ENCODE measurements around the gene LRRC32.

The LRRC32 gene

DNA sequence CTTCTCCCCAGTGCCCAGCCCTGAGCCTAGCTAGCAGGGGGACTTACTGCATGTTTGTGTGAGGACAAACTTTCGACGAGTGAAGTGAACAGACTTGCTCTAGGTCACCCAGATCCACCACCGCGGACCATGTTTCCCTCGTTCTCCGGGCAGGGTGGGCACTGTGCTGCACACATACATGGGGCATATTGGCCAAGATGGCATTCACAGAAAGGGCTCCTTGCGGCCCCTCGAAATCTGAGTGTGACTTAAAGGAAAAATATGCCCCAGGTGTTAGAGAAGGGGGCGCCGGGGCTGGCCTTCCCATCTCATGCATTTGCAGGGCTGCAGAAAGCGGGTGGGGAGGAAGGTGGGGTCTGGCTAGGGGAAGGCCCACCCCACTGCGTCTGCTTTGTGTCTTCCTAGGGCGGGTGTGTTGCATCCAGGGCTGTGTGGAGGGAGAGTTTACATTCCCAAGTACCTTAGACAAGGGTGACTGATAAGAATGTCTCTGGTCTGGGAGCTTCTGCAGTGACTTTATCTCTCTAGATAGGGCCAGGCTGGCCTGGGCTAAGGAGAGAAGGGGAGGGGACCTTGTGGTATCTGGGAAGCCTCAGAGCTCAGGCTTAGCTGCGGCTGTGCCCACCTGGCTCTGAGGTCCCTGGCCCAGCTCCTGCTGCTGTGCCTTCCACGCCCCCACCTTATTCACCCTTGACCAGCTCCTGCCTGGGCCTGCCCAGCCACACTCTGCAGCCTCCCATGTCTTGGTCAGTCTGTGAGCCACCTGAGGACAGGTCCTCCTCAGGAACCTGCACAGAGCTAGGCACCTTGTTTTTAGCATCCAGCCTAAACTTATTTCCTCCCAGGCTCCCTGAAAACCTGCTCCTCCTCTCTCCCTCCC is 45.8 kb downstream of the LRRC32 start:
- no peaks in the 10 kb centered on the region for H3K9me3 ChIP-seq (ENCODE audit: severe bottlenecking)
- H3K36me3 ChIP-seq (ENCODE audit: low read depth), result no peaks in the 10 kb centered on the region
- no peak overlapping the region for H3K27ac ChIP-seq (ENCODE audit: poor library complexity, severe bottlenecking)
- TF ChIP-seq, protein P1, sequence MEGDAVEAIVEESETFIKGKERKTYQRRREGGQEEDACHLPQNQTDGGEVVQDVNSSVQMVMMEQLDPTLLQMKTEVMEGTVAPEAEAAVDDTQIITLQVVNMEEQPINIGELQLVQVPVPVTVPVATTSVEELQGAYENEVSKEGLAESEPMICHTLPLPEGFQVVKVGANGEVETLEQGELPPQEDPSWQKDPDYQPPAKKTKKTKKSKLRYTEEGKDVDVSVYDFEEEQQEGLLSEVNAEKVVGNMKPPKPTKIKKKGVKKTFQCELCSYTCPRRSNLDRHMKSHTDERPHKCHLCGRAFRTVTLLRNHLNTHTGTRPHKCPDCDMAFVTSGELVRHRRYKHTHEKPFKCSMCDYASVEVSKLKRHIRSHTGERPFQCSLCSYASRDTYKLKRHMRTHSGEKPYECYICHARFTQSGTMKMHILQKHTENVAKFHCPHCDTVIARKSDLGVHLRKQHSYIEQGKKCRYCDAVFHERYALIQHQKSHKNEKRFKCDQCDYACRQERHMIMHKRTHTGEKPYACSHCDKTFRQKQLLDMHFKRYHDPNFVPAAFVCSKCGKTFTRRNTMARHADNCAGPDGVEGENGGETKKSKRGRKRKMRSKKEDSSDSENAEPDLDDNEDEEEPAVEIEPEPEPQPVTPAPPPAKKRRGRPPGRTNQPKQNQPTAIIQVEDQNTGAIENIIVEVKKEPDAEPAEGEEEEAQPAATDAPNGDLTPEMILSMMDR (IDR thresholded peaks at IDR 0.05; ENCODE audit: poor library complexity, severe bottlenecking), result no peak
- H3K27me3 ChIP-seq (ENCODE audit: insufficient read depth, poor library complexity, severe bottlenecking), result no peaks in the 10 kb centered on the region
- ATAC-seq (ENCODE audit: low read depth) (no peak), DNase-seq (ENCODE audit: low spot score) (no peak)
- H3K4me3 ChIP-seq (ENCODE audit: severe bottlenecking), result no peak overlapping the region
- no peaks in the 10 kb centered on the region for H3K4me1 ChIP-seq (ENCODE audit: insufficient read depth, poor library complexity, severe bottlenecking)

DNA sequence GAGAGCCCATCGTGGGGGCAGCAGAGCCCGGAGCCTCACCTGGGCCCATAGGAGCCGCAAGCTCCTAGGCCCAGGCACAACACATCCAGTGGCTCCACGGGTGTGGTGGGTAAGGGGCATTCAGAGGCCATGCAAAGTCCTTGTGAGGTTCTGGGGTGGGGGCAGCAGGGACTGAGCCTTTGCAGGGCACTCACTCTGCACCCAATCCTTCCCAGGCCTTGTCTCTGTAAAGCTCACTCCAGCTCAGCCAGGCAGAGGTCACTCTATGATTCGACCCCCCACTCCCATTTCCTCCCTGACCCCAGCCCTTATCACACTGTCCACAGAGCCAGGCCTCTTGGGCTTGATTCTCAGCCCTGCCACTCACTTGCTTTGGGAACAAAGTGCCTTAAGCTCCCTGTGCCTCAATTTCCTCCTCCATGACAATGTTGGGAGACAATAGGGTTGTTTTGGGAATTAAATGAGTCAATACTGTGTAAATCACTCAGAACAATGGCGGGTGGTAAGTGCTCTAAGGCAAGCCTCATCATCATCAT is 46.6 kb downstream of the LRRC32 start:
- H3K36me3 ChIP-seq (ENCODE audit: low read depth), result no peaks in the 10 kb centered on the region
- no peak overlapping the region for H3K27ac ChIP-seq (ENCODE audit: poor library complexity, severe bottlenecking)
- no peak overlapping the region for H3K4me3 ChIP-seq (ENCODE audit: severe bottlenecking)
- no peak for DNase-seq (ENCODE audit: low spot score)
- ATAC-seq (ENCODE audit: low read depth), result no peak
- H3K9me3 ChIP-seq (ENCODE audit: severe bottlenecking), result no peaks in the 10 kb centered on the region
- H3K27me3 ChIP-seq (ENCODE audit: insufficient read depth, poor library complexity, severe bottlenecking), result no peaks in the 10 kb centered on the region
- no peaks in the 10 kb centered on the region for H3K4me1 ChIP-seq (ENCODE audit: insufficient read depth, poor library complexity, severe bottlenecking)
- TF ChIP-seq, protein P1 (IDR thresholded peaks at IDR 0.05; ENCODE audit: poor library complexity, severe bottlenecking), result no peak

DNA sequence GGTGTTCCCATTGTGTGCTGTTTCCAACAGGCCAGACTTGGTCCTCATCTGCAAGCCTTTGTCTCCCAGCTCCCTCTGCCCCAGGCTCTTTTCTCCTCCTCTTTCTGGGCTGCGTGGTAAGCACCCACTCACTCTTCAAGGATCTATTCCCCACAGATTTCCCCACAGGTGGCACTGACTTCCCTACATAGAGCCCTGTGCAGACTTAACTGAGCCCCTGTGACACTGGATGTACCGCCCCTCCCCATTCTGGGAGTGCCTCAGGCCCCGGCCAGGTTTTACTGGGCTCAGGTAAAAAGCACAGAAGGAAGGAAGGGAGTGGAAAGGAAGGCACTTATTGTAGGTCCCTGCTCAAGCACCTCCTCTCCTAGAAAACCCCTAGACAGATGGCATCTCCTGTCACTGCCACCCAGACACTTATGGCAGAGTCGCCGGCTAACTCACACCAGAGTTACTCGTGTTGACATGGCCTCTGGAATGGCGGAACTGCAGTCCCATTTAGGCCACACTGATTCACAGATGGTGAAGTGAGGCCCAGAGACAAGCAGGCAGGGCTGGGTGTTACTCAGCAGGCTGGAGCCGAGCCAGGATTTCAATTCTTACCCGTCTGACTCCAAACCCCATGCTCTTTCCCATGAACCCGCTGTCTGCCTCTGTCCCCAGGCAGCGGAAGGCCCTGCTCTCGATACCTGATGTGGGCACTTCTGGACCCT is 47.2 kb downstream of the LRRC32 start:
- no peak for ATAC-seq (ENCODE audit: low read depth)
- DNase-seq (ENCODE audit: low spot score), result no peak
- TF ChIP-seq, protein P1 (IDR thresholded peaks at IDR 0.05; ENCODE audit: poor library complexity, severe bottlenecking), result no peak

DNA sequence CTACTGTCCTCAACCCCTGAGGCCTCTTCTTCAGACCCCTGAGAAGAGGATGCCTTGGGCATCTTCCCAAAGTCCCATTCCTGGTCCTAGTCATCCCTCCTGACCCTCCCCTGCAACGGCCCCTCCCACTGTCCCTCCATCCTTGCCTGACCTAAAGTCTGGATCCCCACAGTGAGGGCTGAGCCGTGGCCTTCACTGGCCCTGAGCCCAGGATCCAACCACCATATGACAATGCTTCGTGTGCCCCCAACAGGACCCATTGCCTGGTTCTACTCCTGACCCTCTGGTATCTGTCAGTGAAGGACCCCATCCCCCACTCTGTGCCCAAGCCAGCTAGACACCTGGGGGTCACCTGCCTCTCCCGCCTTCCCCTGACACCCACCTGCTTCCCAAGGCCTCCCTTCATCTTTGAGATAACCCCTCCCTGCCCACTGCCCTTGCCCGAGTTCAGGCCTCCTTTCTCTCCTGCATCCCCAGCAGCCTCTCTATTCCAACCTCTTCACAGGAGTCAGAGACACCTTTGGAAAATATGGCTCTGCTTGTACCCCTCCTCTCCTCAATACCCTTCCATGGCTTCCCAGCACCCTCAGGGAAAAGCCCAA is 48.0 kb downstream of the LRRC32 start:
- ATAC-seq (ENCODE audit: low read depth), result no peak
- H3K9me3 ChIP-seq (ENCODE audit: severe bottlenecking), result no peaks in the 10 kb centered on the region
- H3K4me3 ChIP-seq (ENCODE audit: severe bottlenecking), result no peak overlapping the region
- H3K27ac ChIP-seq (ENCODE audit: poor library complexity, severe bottlenecking), result no peak overlapping the region
- DNase-seq (ENCODE audit: low spot score), result no peak
- TF ChIP-seq, protein P1 (IDR thresholded peaks at IDR 0.05; ENCODE audit: poor library complexity, severe bottlenecking), result no peak
- no peaks in the 10 kb centered on the region for H3K27me3 ChIP-seq (ENCODE audit: insufficient read depth, poor library complexity, severe bottlenecking)
- no peaks in the 10 kb centered on the region for H3K36me3 ChIP-seq (ENCODE audit: low read depth)
- no peaks in the 10 kb centered on the region for H3K4me1 ChIP-seq (ENCODE audit: insufficient read depth, poor library complexity, severe bottlenecking)

More for the DNA sequence above, 47.2 kb downstream of the LRRC32 start:
- H3K4me1 ChIP-seq (ENCODE audit: insufficient read depth, poor library complexity, severe bottlenecking), result no peaks in the 10 kb centered on the region
- no peaks in the 10 kb centered on the region for H3K9me3 ChIP-seq (ENCODE audit: severe bottlenecking)
- H3K4me3 ChIP-seq (ENCODE audit: severe bottlenecking), result no peak overlapping the region
- H3K27me3 ChIP-seq (ENCODE audit: insufficient read depth, poor library complexity, severe bottlenecking), result no peaks in the 10 kb centered on the region
- no peak overlapping the region for H3K27ac ChIP-seq (ENCODE audit: poor library complexity, severe bottlenecking)
- no peaks in the 10 kb centered on the region for H3K36me3 ChIP-seq (ENCODE audit: low read depth)

All from RWPE2 (cell line).